ENCODE results near the gene SGSM1. TPM values are rescaled to one million over a fixed set of nuclear protein-coding genes. Genes with fewer than 3 reads are reported as not detected.

The SGSM1 gene
- total and polyA plus RNA-seq, 2 of the 4 experiments (the other 2 are of a cell fraction): not detected

DNA sequence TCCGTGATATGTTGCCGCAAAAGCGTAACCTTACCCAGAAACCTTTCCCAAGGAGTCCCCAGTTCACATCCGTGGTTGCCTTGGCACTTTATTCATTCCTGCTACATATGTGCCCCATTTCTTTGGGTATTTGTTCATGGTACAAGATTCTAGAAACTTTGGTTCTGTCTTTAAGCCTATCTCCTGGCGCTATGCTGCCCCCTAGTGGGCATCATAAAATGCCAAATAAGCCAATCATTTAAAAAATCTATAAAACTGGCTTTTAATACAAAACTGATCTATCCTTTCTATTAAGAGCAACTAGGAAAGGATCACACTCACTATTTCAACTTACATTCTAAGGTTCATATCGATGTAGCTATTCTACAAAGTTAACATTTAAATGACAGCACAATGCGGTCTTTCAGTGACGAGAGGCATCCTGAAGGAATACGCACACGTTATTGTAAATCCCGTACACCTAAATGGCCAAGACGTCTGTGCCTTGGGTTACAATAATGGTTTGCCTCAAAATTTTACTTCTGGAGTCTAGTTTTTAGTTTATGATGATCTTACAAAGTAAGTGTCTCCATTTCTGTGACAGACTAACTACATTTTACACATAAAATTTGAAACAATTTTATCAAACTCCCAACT is 47.7 kb upstream of the SGSM1 start:
- POLR2A ChIA-PET (ENCODE audit: unreplicated experiment): no interaction called here
- Histone ChIP-seq H3K14ac (replicated peaks; ENCODE audit: low read depth, low read length) (no peak overlapping the region), H3K4me2 (ENCODE audit: low read depth, low read length) (no peak overlapping the region), H3K79me1 (ENCODE audit: low read depth in 1 of 2, low read length in 2 of 2) (no peaks in the 10 kb centered on the region), H2AK5ac (ENCODE audit: low read depth, low read length) (peak overlapping the region; percentile 89; the same call in 1 of the 2 replicates), H3K23ac (ENCODE audit: low read depth, low read length) (no peak overlapping the region), H3K56ac (ENCODE audit: extremely low read depth, insufficient read depth, low read length) (no peak overlapping the region), H3K9me3 (ENCODE audit: control insufficient read depth, insufficient read depth, low read length) (no peaks in the 10 kb centered on the region), H3K18ac (ENCODE audit: low read depth, low read length) (no peak overlapping the region), H4K5ac (ENCODE audit: low read depth, low read length) (no peak overlapping the region), H4K20me1 (ENCODE audit: insufficient read depth, low read length) (no peaks in the 10 kb centered on the region), H3K27ac (ENCODE audit: insufficient read depth, low read length) (no peak overlapping the region), H3K9me1 (ENCODE audit: insufficient read depth, low read length) (no peaks in the 10 kb centered on the region; the same call in 1 of the 2 replicates), H4K91ac (ENCODE audit: insufficient read depth, low read depth, low read length) (peak overlapping the region; percentile 79; the same call in 1 of the 2 replicates), H3K4ac (ENCODE audit: low read depth, low read length) (peak overlapping the region; percentile 63), H2BK120ac (ENCODE audit: low read depth, low read length) (peak overlapping the region; percentile 86), H3K4me3 (ENCODE audit: insufficient read depth, low read depth, low read length) (no peak overlapping the region), H3K9ac (ENCODE audit: low read depth, low read length) (no peak overlapping the region), H2BK20ac (ENCODE audit: low read depth, low read length) (peak overlapping the region; percentile 94), H2BK5ac (ENCODE audit: low read depth, low read length, poor library complexity, severe bottlenecking) (no peak overlapping the region), H3K27me3 (ENCODE audit: control insufficient read depth, insufficient read depth, low read length) (peaks cover 6% of the 10 kb centered on the region), H2BK15ac (ENCODE audit: low read depth, low read length) (peak overlapping the region; percentile 58; the same call in 1 of the 3 replicates), H3K36me3 (ENCODE audit: control insufficient read depth, insufficient read depth, low read length) (no peaks in the 10 kb centered on the region), H2AK9ac (replicated peaks; ENCODE audit: low read depth, low read length, poor library complexity) (no peak overlapping the region), H2AFZ (replicated peaks; ENCODE audit: low read length, poor library complexity) (no peak overlapping the region), H4K8ac (ENCODE audit: low read depth in 2 of 2, low read length in 2 of 2) (peak overlapping the region; percentile 34 to 67; a peak in 2 of 4 replicates), H3K4me1 (ENCODE audit: control insufficient read depth, insufficient read depth, low read length) (peaks cover 2% of the 10 kb centered on the region; the same call in 1 of the 2 replicates)
- in situ Hi-C loops (cut with MboI; ENCODE audit: low sequenced_read_pairs) (no loop called here), intact Hi-C loops (cut with micrococcal nuclease) (no loop called here), dilution Hi-C loops (cut with HindIII; ENCODE audit: low sequenced_read_pairs, unreplicated experiment) (no loop called here)
- ATAC-seq (ENCODE audit: low read depth) (peak; percentile 70), DNase-seq (peak; percentile 60)
- TF ChIP-seq FOS (IDR thresholded peaks at IDR 0.05; ENCODE audit: low read depth, low read length) (no peak), POLR2A (IDR thresholded peaks at IDR 0.05; ENCODE audit: low read depth, low read length) (peak; percentile 46; the same call in 1 of the 2 replicates), MAFK (IDR thresholded peaks at IDR 0.05; ENCODE audit: low read depth, low read length) (0 out of 2 replicates have a peak, but pooled peaks have one; percentile 22), MXI1 (IDR thresholded peaks at IDR 0.05; ENCODE audit: borderline replicate concordance, low read depth, low read length) (no peak), SMC3 (IDR thresholded peaks at IDR 0.05; ENCODE audit: low read depth, low read length) (peak; percentile 99), NFE2L2 (IDR thresholded peaks at IDR 0.05; ENCODE audit: low read depth, low read length) (no peak), RAD21 (IDR thresholded peaks at IDR 0.05; ENCODE audit: low read length) (peak; percentile 94), BHLHE40 (IDR thresholded peaks at IDR 0.05; ENCODE audit: low read depth, low read length) (no peak)
- TF ChIP-seq, protein P1, sequence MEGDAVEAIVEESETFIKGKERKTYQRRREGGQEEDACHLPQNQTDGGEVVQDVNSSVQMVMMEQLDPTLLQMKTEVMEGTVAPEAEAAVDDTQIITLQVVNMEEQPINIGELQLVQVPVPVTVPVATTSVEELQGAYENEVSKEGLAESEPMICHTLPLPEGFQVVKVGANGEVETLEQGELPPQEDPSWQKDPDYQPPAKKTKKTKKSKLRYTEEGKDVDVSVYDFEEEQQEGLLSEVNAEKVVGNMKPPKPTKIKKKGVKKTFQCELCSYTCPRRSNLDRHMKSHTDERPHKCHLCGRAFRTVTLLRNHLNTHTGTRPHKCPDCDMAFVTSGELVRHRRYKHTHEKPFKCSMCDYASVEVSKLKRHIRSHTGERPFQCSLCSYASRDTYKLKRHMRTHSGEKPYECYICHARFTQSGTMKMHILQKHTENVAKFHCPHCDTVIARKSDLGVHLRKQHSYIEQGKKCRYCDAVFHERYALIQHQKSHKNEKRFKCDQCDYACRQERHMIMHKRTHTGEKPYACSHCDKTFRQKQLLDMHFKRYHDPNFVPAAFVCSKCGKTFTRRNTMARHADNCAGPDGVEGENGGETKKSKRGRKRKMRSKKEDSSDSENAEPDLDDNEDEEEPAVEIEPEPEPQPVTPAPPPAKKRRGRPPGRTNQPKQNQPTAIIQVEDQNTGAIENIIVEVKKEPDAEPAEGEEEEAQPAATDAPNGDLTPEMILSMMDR (conservative IDR thresholded peaks at IDR 0.05; ENCODE audit: low read depth, low read length): peak; percentile 93
- TF ChIP-seq, protein P2, sequence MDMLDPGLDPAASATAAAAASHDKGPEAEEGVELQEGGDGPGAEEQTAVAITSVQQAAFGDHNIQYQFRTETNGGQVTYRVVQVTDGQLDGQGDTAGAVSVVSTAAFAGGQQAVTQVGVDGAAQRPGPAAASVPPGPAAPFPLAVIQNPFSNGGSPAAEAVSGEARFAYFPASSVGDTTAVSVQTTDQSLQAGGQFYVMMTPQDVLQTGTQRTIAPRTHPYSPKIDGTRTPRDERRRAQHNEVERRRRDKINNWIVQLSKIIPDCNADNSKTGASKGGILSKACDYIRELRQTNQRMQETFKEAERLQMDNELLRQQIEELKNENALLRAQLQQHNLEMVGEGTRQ (IDR thresholded peaks at IDR 0.05; ENCODE audit: low read depth, low read length): no peak
- 0% methylated on average over 1 of the region's 12 CpGs; no CpG with 5 or more reads in 1 of the 2 experiments for WGBS, 2 experiments (ENCODE audit: extremely low coverage in 2 of 2, insufficient read length in 1 of 2)
- no TSS peak for BruUV-seq (replicated peaks)
- CTCF ChIA-PET: interaction anchor here (1.4 kb wide), 1 partner anchor 14 kb away, joined by 4 read pairs; no protein-coding TSS in a partner anchor

Data from IMR-90 (cell line).